ENCODE measurements around the gene MYO3B.

Gene MYO3B

DNA sequence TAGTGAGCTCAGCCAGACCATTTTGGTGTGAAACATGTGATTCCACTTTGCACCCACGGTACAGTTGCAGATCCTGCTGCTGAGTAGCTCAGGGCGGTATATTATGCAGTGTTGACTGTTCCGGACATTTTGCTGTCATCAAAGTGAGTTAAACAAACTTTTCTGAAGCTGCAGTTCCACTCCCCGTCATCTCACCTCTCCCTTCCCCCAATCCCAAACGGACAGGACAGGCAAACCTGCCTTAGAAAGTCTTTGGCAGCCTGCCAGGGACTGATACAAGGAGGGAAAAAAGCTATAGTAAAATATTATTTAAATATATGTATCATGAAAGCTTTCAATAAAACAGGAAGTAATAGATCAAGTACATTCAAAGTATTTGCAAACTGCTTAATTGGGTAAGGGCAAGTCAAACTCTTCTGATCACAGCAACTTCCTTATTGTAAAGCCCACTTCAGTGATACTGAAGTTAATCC, 501.7 kb downstream of the MYO3B start:
- peak; percentile 66 for DNase-seq (ENCODE audit: low read depth)
- no peak for TF ChIP-seq CTCF (IDR thresholded peaks at IDR 0.05; ENCODE audit: control insufficient read depth, extremely low read depth, insufficient read depth)
- peak overlapping the region; percentile 7; the same call in 1 of the 2 replicates for H3K4me3 ChIP-seq (ENCODE audit: low read depth, low read length)

DNA sequence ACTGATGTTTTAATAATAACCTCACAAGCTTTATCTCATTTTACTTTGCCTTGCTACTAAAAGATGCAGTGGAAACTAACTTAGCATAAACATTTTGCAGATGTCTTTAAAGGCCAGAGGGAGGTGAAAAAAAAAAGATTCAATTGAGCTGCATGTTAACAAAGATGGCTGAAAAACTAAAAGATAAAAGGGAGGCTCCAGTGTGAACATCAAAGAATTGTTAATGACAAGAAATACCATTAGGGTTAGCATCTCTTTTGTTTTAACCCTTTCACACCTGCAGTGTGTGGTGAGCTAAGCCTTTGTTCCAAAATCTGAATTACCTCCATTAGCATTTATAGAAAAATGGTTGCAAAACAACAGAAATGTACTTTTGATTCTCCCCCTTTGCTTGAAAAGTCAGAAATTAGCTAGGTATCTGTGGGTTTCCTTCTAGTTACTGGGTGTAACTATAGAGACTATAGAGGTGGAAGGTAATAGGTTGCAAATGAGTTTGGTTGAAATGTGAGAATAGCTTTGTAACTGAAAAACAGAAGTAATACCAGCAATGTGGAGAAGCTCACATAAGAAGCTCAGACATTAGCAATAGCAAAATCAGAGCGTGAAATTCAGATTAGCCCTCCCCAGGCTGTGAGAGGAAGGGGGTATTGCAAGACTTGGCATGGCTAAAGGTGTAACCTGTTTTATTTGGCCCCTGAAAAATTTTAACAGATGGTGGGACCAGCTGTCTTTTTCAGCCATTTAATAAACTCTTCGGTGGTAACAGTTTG, 502.4 kb downstream of the MYO3B start:
- DNase-seq (ENCODE audit: low read depth) = no peak
- no peak for TF ChIP-seq CTCF (IDR thresholded peaks at IDR 0.05; ENCODE audit: control insufficient read depth, extremely low read depth, insufficient read depth)
- no peak overlapping the region for H3K4me3 ChIP-seq (ENCODE audit: low read depth, low read length)

- TF ChIP-seq CTCF (IDR thresholded peaks at IDR 0.05; ENCODE audit: control insufficient read depth, extremely low read depth, insufficient read depth) = no peak
- no peak for DNase-seq (ENCODE audit: low read depth)
Observed at GRCh38 chr2:170681311-170681710, 503.4 kb downstream of the MYO3B start.

GRCh38 chr2:170685591-170685990, 507.6 kb downstream of the MYO3B start:
- no peak for DNase-seq (ENCODE audit: low read depth)
- no peak for TF ChIP-seq CTCF (IDR thresholded peaks at IDR 0.05; ENCODE audit: control insufficient read depth, extremely low read depth, insufficient read depth)
- no peak overlapping the region for H3K4me3 ChIP-seq (ENCODE audit: low read depth, low read length)

More at GRCh38 chr2:170681311-170681710, 503.4 kb downstream of the MYO3B start:
- H3K4me3 ChIP-seq (ENCODE audit: low read depth, low read length) = no peak overlapping the region

DNA sequence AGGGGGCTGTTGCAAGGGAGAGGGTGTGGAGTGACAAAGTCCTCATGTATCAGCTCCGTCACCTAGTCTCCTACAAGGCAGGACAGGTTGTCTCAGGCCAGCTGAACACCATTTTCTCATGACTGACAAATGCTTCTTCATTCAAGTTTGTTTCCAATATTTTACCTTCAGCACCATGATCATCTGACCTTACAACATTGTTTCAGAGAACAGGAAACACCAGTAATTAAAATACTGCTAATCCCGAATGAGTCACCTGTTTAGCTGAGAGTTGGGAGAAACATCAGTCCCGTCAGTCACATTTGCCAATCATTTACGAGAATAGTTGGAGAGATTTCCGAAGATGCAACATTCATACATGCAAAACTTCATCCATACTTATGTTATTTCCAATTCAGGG, 511.5 kb downstream of the MYO3B start:
- no peak for TF ChIP-seq CTCF (IDR thresholded peaks at IDR 0.05; ENCODE audit: control insufficient read depth, extremely low read depth, insufficient read depth)
- no peak for DNase-seq (ENCODE audit: low read depth)
- H3K4me3 ChIP-seq (ENCODE audit: low read depth, low read length) = no peak overlapping the region

GRCh38 chr2:170690640-170691039, 512.7 kb downstream of the MYO3B start:
- DNase-seq (ENCODE audit: low read depth) = no peak
- no peak overlapping the region for H3K4me3 ChIP-seq (ENCODE audit: low read depth, low read length)

More at GRCh38 chr2:170690640-170691039, 512.7 kb downstream of the MYO3B start:
- no peak for TF ChIP-seq CTCF (IDR thresholded peaks at IDR 0.05; ENCODE audit: control insufficient read depth, extremely low read depth, insufficient read depth)

All from LNCaP clone FGC (cell line).